ENCODE data around the gene CAMK2B.

DNA sequence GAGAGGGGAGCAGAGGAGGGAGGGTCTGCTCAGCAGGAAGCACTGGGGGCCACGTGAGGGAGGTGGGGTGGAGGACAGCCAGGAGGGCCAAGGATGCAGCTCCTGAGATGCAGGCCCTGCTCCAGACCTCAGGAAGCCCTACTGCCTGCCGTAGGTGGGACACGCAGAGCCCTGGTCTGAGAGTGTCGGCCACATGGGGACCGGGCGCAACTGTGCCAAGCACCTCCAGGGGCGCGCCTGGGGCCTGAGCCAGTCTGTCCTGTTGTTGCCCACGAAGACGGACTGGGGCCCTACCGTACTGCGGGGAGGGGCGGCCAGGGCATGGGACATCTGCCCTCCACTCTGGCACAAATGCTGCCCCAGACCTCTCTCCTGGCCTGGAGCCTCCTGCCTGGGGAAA is 93.0 kb downstream of the CAMK2B start:
- TF ChIP-seq, protein P1, sequence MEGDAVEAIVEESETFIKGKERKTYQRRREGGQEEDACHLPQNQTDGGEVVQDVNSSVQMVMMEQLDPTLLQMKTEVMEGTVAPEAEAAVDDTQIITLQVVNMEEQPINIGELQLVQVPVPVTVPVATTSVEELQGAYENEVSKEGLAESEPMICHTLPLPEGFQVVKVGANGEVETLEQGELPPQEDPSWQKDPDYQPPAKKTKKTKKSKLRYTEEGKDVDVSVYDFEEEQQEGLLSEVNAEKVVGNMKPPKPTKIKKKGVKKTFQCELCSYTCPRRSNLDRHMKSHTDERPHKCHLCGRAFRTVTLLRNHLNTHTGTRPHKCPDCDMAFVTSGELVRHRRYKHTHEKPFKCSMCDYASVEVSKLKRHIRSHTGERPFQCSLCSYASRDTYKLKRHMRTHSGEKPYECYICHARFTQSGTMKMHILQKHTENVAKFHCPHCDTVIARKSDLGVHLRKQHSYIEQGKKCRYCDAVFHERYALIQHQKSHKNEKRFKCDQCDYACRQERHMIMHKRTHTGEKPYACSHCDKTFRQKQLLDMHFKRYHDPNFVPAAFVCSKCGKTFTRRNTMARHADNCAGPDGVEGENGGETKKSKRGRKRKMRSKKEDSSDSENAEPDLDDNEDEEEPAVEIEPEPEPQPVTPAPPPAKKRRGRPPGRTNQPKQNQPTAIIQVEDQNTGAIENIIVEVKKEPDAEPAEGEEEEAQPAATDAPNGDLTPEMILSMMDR (conservative IDR thresholded peaks at IDR 0.05; ENCODE audit: low read length): no peak
- no peak for TF ChIP-seq EZH2phosphoT487 (IDR thresholded peaks at IDR 0.05; ENCODE audit: borderline replicate concordance)

Data from Loucy (cell line).